IPS-15b (cell line): ENCODE measurements around the gene R3HCC1L.
"Not testable (repeated sequence)": the region's sequence is repeated elsewhere in the genome, so short reads cannot be mapped to it uniquely, and the experiment has no call there.

Source experiments
- H3K27me3 ChIP-seq: one replicate; pipeline ENCODE4 v1.6.1; 2013; ENCODE audit warnings: low read length; ENCODE audit not compliant: control insufficient read depth, insufficient read depth
- H3K36me3 ChIP-seq: one replicate; pipeline ENCODE4 v1.6.1; 2013; ENCODE audit warnings: low read length; ENCODE audit not compliant: control insufficient read depth, insufficient read depth
- H3K4me1 ChIP-seq: one replicate; pipeline ENCODE4 v1.6.1; 2013; ENCODE audit warnings: mild to moderate bottlenecking, low read length; ENCODE audit not compliant: control insufficient read depth, insufficient read depth
- H3K4me3 ChIP-seq: one replicate; pipeline ENCODE4 v1.5.1; 2013; ENCODE audit warnings: low read depth, low read length
- H3K9ac ChIP-seq: one replicate; pipeline ENCODE4 v1.6.1; 2013; ENCODE audit warnings: low read depth, mild to moderate bottlenecking, low read length
- H3K9me3 ChIP-seq: one replicate; pipeline ENCODE4 v1.6.1; 2013; ENCODE audit warnings: mild to moderate bottlenecking, low read length; ENCODE audit not compliant: control insufficient read depth, insufficient read depth

The R3HCC1L gene

DNA sequence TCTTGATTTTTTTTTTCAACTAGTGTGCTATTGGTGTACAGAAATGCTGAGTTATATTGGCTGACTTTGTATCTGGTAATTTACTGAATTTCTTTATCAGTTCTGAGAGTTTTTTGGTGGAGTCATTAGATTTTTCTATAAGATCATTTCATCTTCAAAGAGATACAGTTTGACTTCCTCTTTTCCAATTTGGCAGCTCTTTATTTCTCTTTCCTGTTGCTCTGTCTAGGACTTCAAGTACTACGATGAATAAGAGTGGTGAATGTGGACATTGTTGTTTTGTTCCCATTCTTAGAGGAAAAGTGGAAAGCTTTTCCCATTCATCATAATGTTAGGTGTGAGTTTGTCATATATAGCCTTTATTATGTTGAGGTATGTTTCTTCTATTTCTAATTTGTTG, 83.3 kb downstream of the R3HCC1L start:
- Histone ChIP-seq H3K4me1 (no peaks in the 10 kb centered on the region), H3K27me3 (no peaks in the 10 kb centered on the region), H3K36me3 (no peaks in the 10 kb centered on the region), H3K9ac (no peak overlapping the region), H3K9me3 (no peaks in the 10 kb centered on the region), H3K4me3 (no peak overlapping the region)

GRCh38 chr10:98223874-98224273, 89.4 kb downstream of the R3HCC1L start:
- no peaks in the 10 kb centered on the region for H3K9me3 ChIP-seq
- H3K9ac ChIP-seq, result no peak overlapping the region
- no peaks in the 10 kb centered on the region for H3K4me1 ChIP-seq
- H3K36me3 ChIP-seq, result no peaks in the 10 kb centered on the region
- H3K27me3 ChIP-seq, result no peaks in the 10 kb centered on the region
- no peak overlapping the region for H3K4me3 ChIP-seq

- H3K9ac ChIP-seq, result no peak overlapping the region
- H3K4me1 ChIP-seq, result no peaks in the 10 kb centered on the region
Measured at GRCh38 chr10:98224509-98224908, 90.1 kb downstream of the R3HCC1L start.

DNA sequence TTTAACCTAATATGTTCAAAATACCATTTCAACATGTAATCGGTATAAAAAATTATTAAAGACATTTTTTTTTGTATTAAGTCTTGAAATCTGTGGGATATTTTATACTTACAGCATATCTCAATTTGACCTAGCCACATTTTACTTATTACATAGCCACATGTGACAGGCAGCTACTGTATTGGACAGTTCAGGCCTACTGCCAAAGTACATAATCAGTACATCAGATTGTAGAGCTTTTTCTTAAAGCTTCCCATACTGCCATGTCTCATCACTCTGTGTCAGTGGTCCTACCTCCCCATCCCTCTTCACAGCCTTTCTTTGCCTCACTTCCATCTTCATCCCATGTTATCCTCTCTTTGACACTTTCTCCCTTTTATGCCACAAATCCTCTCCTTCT, 90.5 kb downstream of the R3HCC1L start:
- Histone ChIP-seq H3K9ac (no peak overlapping the region), H3K9me3 (no peaks in the 10 kb centered on the region), H3K36me3 (no peaks in the 10 kb centered on the region), H3K27me3 (no peaks in the 10 kb centered on the region), H3K4me1 (no peaks in the 10 kb centered on the region), H3K4me3 (no peak overlapping the region)

More at GRCh38 chr10:98224509-98224908, 90.1 kb downstream of the R3HCC1L start:
- Histone ChIP-seq H3K9me3 (no peaks in the 10 kb centered on the region), H3K27me3 (no peaks in the 10 kb centered on the region), H3K4me3 (no peak overlapping the region), H3K36me3 (no peaks in the 10 kb centered on the region)

GRCh38 chr10:98226508-98227144, 92.2 kb downstream of the R3HCC1L start:
- H3K36me3 ChIP-seq, result no peaks in the 10 kb centered on the region

DNA sequence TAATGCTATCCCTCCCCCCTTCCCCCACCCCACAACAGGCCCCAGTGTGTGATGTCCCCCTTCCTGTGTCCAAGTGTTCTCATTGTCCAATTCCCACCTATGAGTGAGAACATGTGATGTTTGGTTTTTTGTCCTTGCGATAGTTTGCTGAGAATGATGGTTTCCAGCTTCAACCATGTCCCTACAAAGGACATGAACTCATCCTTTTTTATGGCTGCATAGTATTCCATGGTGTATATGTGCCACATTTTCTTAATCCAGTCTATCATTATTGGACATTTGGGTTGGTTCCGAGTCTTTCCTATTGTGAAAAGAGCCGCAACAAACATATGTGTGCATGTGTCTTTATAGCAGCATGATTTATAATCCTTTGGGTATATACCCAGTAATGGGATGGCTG, 93.3 kb downstream of the R3HCC1L start:
- not testable (repeated sequence) for H3K9ac ChIP-seq, H3K4me1 ChIP-seq

More at GRCh38 chr10:98226508-98227144, 92.2 kb downstream of the R3HCC1L start:
- Histone ChIP-seq H3K9ac (no peak overlapping the region), H3K27me3 (no peaks in the 10 kb centered on the region), H3K9me3 (no peaks in the 10 kb centered on the region), H3K4me3 (no peak overlapping the region), H3K4me1 (no peaks in the 10 kb centered on the region)

DNA sequence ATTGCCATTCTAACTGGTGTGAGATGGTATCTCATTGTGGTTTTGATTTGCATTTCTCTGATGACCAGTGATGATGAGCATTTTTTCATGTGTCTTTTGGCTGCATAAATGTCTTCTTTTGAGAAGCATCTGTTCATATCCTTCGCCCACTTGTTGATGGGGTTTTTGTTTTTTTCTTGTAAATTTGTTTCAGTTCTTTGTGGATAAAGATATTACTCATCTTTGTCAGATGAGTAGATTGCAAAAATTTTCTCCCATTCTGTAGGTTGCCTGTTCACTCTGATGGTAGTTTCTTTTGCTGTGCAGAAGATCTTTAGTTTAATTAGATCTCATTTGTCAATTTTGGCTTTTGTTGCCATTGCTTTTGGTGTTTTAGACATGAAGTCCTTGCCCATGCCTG, 93.8 kb downstream of the R3HCC1L start:
- not testable (repeated sequence) for H3K36me3 ChIP-seq, H3K4me3 ChIP-seq, H3K9ac ChIP-seq

More for the DNA sequence above, 93.3 kb downstream of the R3HCC1L start:
- not testable (repeated sequence) for H3K36me3 ChIP-seq, H3K27me3 ChIP-seq, H3K4me3 ChIP-seq, H3K9me3 ChIP-seq

DNA sequence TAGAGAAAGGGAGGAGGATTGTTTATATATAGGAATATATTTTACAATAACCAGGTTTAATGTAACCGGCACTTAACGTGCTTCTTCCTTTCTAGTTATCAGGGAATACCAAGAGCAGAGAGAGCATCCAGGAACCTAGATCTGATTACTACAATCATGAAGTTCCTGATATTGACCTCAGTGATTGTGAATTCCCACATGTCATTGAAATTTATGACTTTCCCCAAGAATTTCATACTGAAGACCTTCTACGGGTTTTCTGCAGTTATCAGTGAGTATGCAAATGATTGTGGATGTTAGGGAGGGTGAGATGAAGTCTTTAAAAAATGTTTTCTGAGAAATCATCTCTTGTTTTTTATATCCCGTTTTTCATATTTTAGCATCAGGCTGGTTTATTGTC, 97.0 kb downstream of the R3HCC1L start:
- Histone ChIP-seq H3K4me3 (no peak overlapping the region), H3K9ac (no peak overlapping the region), H3K9me3 (no peaks in the 10 kb centered on the region), H3K27me3 (no peaks in the 10 kb centered on the region), H3K36me3 (no peaks in the 10 kb centered on the region), H3K4me1 (no peaks in the 10 kb centered on the region)

More for the DNA sequence above, 93.8 kb downstream of the R3HCC1L start:
- H3K4me1 ChIP-seq, H3K9me3 ChIP-seq, H3K27me3 ChIP-seq: not testable (repeated sequence)

GRCh38 chr10:98235846-98236245, 101.4 kb downstream of the R3HCC1L start:
- no peak overlapping the region for H3K4me3 ChIP-seq
- H3K36me3 ChIP-seq, result no peaks in the 10 kb centered on the region
- no peaks in the 10 kb centered on the region for H3K27me3 ChIP-seq
- H3K9ac ChIP-seq, result no peak overlapping the region
- H3K4me1 ChIP-seq, result no peaks in the 10 kb centered on the region
- no peaks in the 10 kb centered on the region for H3K9me3 ChIP-seq

DNA sequence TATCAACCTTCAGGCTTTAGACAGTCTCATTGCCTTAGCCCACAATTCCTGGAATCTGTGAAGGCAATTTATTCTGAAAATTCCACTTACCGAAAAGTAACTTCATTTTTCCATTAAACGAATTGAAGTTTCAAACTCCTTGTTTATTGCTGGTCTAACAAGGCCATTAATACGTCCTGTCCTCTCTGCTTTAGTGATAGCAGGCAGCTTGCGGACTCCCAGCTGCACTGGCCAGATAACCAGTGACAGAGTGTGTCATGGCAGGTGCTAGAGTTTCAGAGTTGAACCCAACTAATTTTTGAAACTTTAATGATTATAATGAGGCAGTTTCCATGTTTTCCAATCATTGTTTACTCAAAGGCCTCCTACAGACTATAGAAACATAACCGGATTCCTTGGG, 102.4 kb downstream of the R3HCC1L start:
- H3K9me3 ChIP-seq, result no peaks in the 10 kb centered on the region
- H3K36me3 ChIP-seq, result no peaks in the 10 kb centered on the region
- no peak overlapping the region for H3K4me3 ChIP-seq
- H3K9ac ChIP-seq, result no peak overlapping the region
- H3K4me1 ChIP-seq, result no peaks in the 10 kb centered on the region
- H3K27me3 ChIP-seq, result no peaks in the 10 kb centered on the region

GRCh38 chr10:98238391-98238790, 103.9 kb downstream of the R3HCC1L start:
- H3K27me3 ChIP-seq, result no peaks in the 10 kb centered on the region
- no peaks in the 10 kb centered on the region for H3K4me1 ChIP-seq
- no peak overlapping the region for H3K4me3 ChIP-seq
- H3K9ac ChIP-seq, result no peak overlapping the region
- no peaks in the 10 kb centered on the region for H3K9me3 ChIP-seq
- no peaks in the 10 kb centered on the region for H3K36me3 ChIP-seq

- Histone ChIP-seq H3K27me3 (no peaks in the 10 kb centered on the region), H3K9ac (no peak overlapping the region), H3K36me3 (peaks cover 8% of the 10 kb centered on the region), H3K4me1 (no peaks in the 10 kb centered on the region), H3K9me3 (no peaks in the 10 kb centered on the region), H3K4me3 (no peak overlapping the region)
Measured at GRCh38 chr10:98240524-98240923, 106.1 kb downstream of the R3HCC1L start.
